NCI-H345 (cell line): Measurements from ENCODE around the gene OR2T34.
A peak's percentile ranks its signal among the peaks of the same experiment; 100 is the strongest.
"Not testable (repeated sequence)": the region's sequence is repeated elsewhere in the genome, so short reads cannot be mapped to it uniquely, and the experiment has no call there.

Experiments used
- DNase-seq: peaks from one replicate; lab custom pipeline; 2025; lab: John Stamatoyannopoulos, UW

The OR2T34 gene, protein sequence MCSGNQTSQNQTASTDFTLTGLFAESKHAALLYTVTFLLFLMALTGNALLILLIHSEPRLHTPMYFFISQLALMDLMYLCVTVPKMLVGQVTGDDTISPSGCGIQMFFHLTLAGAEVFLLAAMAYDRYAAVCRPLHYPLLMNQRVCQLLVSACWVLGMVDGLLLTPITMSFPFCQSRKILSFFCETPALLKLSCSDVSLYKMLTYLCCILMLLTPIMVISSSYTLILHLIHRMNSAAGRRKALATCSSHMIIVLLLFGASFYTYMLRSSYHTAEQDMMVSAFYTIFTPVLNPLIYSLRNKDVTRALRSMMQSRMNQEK

GRCh38 chr1:248574657-248575056, at the start of gene OR2T34:
Gene OR2T34, minus strand, starts transcription at chr1:248574757. Its CDS starts 0 bp downstream, at chr1:248574757.
- DNase-seq, result not testable (repeated sequence)

GRCh38 chr1:248622570-248623001, 48.0 kb upstream of the OR2T34 start:
- peak; percentile 5 for DNase-seq

DNA sequence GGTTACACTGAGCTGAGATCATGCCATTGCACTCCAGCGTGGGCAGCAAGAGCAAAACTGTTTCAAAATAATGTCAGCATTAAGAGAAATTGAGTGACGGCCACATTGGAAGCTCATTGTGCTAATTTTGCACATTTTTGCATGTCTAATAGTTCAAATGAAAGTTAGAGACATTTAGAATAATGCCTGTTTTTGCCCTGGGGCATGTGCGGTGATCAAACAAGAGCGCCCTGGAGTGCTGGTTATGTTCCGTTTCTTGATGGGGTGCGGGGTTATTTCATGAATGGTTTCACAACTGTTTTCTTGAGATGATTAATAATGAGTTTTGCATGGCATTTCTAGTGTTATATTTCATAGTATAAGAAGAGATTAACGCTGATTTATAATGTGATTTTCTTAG, 47.2 kb upstream of the OR2T34 start:
- DNase-seq, result no peak

GRCh38 chr1:248618878-248619277, 44.3 kb upstream of the OR2T34 start:
- DNase-seq, result peak; percentile 25

DNA sequence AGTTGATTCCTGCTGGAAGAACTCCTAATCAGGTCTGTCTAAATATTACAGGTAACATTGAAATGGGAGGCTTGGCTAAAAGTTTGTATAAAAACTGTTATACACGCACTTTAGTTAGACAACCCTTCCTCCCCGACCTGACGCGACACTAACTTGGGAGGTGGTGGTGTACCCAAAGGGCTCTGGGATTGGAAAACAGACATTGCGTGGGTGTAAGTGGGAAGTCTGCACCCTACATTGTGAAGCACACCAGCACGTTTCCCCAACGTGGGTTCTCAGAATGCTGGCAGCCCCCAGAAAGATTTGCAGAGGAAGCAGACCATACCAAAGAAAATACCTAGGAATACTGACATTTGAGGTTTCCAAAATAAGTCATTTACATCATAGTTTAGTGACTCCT, 43.6 kb upstream of the OR2T34 start:
- DNase-seq, result no peak

DNA sequence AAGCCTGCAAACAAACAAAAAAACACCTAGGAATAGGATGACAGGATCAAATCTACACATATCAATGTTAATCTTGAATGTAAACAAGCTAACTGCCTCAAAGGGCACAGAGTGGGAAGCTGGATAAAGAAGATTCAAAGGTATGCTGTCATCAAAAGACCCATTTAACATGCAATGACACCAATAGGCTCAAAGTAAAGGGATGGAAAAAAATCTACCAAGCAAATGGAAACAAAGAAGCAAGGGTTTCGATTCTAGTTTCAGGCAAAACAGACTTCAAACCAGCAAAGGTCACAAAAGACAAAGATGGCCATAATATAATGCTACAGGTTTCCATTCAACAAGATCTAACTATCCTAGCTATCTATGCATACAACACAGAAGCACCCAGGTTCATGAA, 39.2 kb upstream of the OR2T34 start:
- no peak for DNase-seq

DNA sequence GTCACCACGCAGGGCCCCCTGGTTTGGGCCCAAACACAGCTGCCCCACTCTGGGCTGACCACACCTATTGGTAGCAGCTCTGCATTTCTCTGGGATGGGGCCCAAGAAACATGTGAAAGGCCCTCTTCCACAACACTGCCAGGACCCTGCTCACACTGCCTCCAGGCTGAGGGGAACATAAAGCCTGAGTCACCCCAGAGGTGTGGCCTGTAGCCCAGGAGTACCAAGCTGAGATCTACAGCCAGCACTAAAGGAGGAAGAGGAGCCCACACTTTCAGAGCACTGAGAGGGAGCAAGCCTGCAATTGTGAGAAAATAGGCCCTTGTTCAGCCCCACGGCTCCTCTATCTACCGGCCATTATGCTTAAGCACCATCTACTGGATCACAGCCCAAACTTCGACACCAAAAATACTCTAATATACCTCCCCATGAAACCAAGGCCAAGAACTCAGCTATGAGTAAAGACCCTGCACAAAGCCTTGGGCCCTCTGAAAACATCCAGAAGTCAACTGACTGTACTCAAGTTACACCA, 37.4 kb upstream of the OR2T34 start:
- no peak for DNase-seq

DNA sequence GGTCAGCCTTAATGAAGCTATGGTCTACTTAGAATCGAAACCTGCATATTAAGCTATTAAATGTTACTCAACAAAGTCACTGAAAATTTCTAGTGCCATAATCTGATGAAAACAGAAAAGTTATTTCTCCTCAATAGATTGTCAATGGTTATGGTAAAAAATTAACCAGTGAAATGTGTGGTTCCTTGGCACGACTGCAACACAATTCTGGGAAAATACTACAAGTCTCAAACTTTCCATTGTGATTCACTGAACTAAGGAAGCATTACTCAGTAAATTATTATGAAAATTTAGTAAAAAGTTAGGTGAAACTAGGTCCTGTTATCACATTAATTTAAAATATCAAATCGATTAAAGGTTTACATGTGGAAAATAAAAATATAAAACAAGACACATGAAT, 35.7 kb upstream of the OR2T34 start:
- DNase-seq, result no peak

GRCh38 chr1:248599396-248599795, 24.8 kb upstream of the OR2T34 start:
- no peak for DNase-seq

GRCh38 chr1:248597589-248597988, 23.0 kb upstream of the OR2T34 start, which contains the start of gene OR2T10:
Gene OR2T10, minus strand, starts transcription at chr1:248597700. Its CDS starts 3,932 bp downstream, at chr1:248593768.
- DNase-seq, result no peak

- no peak for DNase-seq
Observed at GRCh38 chr1:248596615-248597014, 22.1 kb upstream of the OR2T34 start.

DNA sequence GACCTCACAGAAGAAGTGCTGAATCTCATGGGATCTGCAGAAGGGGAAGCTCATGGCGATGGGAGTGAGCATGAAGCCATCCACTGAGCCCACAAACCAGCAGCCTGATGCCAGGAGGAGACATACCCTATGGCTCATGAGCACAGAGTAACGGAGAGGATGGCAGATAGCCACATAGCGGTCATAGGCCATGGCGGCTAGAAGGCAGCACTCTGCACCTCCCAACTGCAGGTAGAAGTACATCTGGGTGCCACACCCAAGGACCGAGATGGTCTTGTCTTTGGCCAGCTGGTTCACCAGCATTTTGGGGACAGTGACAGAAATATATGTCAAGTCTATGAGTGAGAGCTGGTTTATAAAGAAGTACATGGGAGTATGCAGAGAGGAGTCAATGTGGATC, 18.7 kb upstream of the OR2T34 start:
- no peak for DNase-seq

GRCh38 chr1:248592655-248593054, 18.1 kb upstream of the OR2T34 start:
- no peak for DNase-seq

GRCh38 chr1:248590055-248590454, 15.5 kb upstream of the OR2T34 start:
- no peak for DNase-seq

- no peak for DNase-seq
Observed at GRCh38 chr1:248589334-248589733, 14.8 kb upstream of the OR2T34 start.

DNA sequence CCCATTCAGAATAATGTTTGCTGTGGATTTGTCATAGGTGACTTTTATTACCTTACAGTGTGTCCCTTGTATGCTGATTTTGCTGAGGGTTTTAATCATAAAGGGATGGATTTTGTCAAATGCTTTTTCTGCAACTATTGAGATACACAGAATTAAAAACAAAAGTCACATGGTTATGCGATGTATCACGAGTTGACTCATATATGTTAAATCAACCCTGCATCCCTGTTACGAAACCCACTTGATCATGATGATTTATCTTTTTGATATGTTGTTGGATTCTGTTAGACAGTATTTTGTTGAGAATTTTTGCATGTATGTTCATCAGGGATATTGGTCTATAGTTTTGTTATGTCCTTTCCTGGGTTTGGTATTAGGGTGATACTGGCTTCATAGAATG, 10.7 kb upstream of the OR2T34 start:
- DNase-seq, result no peak

DNA sequence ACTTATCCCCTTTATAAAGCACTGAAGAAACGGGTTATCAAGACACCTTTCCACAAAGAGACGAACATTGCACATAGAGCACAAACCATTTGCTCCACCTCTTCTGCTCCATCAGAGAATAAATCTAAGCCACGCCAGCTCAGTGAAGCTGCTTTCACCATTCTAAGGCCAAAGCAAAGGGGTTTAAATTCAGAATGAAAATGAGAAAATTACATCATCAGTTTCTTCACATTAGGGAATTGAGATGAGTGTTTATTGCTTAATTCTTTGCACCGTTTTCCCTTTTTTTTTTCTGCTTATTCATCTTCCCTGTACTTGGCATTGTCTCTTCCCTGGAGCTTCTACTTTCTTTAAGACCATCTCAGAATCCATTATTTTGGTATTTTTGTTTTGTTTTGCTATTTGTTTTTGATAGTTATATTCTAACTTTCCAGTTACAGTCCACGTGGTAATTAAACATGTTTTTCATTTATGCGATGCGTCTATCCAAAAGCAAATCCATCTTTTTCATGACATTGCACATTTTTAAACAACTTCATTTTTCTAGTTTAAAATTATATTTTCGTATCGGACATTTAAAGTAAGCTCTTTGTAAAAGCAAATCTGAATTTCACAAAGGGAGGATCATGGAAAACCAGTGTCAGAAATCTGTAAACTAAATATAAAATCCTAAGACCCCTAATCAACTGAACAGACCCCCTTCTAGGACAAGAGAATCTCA, 1.9 kb upstream of the OR2T34 start:
- no peak for DNase-seq

DNA sequence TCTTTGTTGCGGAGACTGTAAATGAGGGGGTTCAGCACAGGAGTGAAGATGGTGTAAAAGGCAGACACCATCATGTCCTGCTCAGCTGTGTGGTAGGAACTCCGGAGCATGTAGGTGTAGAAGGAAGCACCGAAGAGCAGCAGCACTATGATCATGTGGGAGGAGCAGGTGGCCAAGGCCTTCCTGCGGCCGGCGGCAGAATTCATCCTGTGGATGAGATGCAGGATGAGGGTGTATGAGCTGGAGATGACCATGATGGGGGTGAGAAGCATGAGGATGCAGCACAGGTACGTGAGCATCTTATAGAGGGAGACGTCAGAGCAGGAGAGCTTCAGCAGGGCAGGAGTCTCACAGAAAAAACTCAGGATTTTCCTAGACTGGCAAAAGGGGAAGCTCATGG, 701 bp downstream of the OR2T34 start:
- not testable (repeated sequence) for DNase-seq

DNA sequence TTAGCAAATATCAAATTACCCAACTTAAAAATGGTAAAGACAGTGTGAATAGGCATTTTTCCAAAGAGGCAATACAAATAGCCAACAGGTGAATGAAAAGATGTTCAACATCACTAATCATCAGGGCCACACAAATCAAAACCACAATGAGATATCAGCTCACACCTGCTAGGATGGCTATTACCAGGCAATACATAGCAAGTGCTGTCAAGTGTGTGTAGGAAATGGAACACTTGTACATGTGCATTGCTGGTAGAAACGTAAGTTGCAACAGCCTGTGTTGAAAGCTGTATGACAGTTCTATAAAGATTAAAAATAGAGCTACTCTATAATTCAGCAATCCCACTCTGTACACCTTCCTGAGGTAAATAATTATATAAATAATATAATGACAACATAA, 2.5 kb downstream of the OR2T34 start:
- DNase-seq, result not testable (repeated sequence)

DNA sequence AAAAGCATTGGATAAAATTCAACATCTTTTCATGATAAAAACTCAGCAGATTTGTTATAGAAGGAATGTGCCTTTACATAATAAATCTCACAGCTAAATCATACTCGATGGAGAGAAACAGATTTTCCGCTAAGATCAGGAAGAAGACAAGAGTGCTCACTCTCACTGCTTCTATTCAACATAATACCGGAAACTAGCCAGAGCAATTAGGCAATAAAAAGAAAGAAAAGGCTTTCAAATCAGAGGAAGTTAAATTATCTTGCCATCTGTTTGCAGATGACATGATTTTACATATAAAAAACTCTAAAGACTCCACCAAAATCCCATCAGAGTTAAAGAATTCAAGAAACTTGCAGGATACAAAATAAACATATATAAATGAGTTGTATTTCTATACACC, 3.7 kb downstream of the OR2T34 start:
- DNase-seq, result not testable (repeated sequence)

- DNase-seq, result not testable (repeated sequence)
Observed at GRCh38 chr1:248569049-248569448, 5.5 kb downstream of the OR2T34 start.

- DNase-seq, result not testable (repeated sequence)
Observed at GRCh38 chr1:248565530-248566373, 8.8 kb downstream of the OR2T34 start.
